Measurements from ENCODE around the gene RGS12. TPM values are rescaled to one million over a fixed set of nuclear protein-coding genes. Genes with fewer than 3 reads are reported as not detected.

Gene RGS12
- polyA plus RNA-seq, 2 of the 4 experiments (the other 2 are of a cell fraction), result 7.4 to 8.9 TPM

GRCh38 chr4:3263876-3264193 is 29.0 kb upstream of the RGS12 start:
- Histone ChIP-seq H3K4me2 (no peak overlapping the region), H3K4me1 (no peaks in the 10 kb centered on the region), H3K9me3 (no peaks in the 10 kb centered on the region), H3K27ac (no peak overlapping the region), H3K4me3 (no peak overlapping the region)
- no peak for DNase-seq (ENCODE audit: low read depth in 1 of 2, low spot score in 1 of 2)
- ChIA-PET POLR2A (no interaction called here), CTCF (no interaction called here)
- FAIRE-seq, result no peak
- 63% methylated on average over 6 of the region's 6 CpGs for WGBS (ENCODE audit: missing lambda C conversion rate)
- no peak for ATAC-seq
- TF ChIP-seq CBX2 (IDR thresholded peaks at IDR 0.05; ENCODE audit: borderline replicate concordance, low read depth) (no peak), CEBPB (IDR thresholded peaks at IDR 0.05) (no peak), PHF8 (IDR thresholded peaks at IDR 0.05; ENCODE audit: borderline replicate concordance, low read depth) (no peak), POLR2AphosphoS2 (conservative IDR thresholded peaks at IDR 0.05; ENCODE audit: low read length) (no peak), HOXA7 (CRISPR knock-in tag; IDR thresholded peaks at IDR 0.05) (no peak), TFCP2L1 (CRISPR knock-in tag; IDR thresholded peaks at IDR 0.05) (no peak), JUN (IDR thresholded peaks at IDR 0.05) (no peak), CHD4 (IDR thresholded peaks at IDR 0.05; ENCODE audit: borderline replicate concordance) (no peak), HMGXB4 (CRISPR knock-in tag; IDR thresholded peaks at IDR 0.05; ENCODE audit: borderline replicate concordance) (no peak), HOXB5 (CRISPR knock-in tag; IDR thresholded peaks at IDR 0.05) (no peak), EP300 (IDR thresholded peaks at IDR 0.05) (no peak), BHLHE40 (IDR thresholded peaks at IDR 0.05; ENCODE audit: low read depth, low read length) (no peak), HEYL (CRISPR knock-in tag; IDR thresholded peaks at IDR 0.05) (no peak), RNF2 (IDR thresholded peaks at IDR 0.05; ENCODE audit: borderline replicate concordance, low read depth) (no peak), MAZ (IDR thresholded peaks at IDR 0.05; ENCODE audit: borderline replicate concordance, low read depth, low read length) (no peak)
- TF ChIP-seq, protein P1, sequence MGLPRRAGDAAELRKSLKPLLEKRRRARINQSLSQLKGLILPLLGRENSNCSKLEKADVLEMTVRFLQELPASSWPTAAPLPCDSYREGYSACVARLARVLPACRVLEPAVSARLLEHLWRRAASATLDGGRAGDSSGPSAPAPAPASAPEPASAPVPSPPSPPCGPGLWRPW (IDR thresholded peaks at IDR 0.05), result no peak
- TF ChIP-seq, protein P2, sequence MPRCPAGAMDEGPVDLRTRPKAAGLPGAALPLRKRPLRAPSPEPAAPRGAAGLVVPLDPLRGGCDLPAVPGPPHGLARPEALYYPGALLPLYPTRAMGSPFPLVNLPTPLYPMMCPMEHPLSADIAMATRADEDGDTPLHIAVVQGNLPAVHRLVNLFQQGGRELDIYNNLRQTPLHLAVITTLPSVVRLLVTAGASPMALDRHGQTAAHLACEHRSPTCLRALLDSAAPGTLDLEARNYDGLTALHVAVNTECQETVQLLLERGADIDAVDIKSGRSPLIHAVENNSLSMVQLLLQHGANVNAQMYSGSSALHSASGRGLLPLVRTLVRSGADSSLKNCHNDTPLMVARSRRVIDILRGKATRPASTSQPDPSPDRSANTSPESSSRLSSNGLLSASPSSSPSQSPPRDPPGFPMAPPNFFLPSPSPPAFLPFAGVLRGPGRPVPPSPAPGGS (IDR thresholded peaks at IDR 0.05), result no peak

GRCh38 chr4:3266076-3266475 is 26.7 kb upstream of the RGS12 start:
- CTCF ChIA-PET, result interaction anchor here (0.6 to 0.7 kb wide), 2 partner anchors 21 to 260 kb away, joined by 3 to 5 read pairs; no protein-coding TSS in a partner anchor
- H3K4me1 ChIP-seq, result no peaks in the 10 kb centered on the region
- 83% methylated on average over 17 of the region's 17 CpGs for WGBS (ENCODE audit: missing lambda C conversion rate)
- no peak for ATAC-seq
- DNase-seq (ENCODE audit: low read depth in 1 of 2, low spot score in 1 of 2), result no peak
- FAIRE-seq, result no peak
- POLR2A ChIA-PET, result no interaction called here
- no peak overlapping the region for H3K27ac ChIP-seq
- TF ChIP-seq ZNF302 (CRISPR knock-in tag; IDR thresholded peaks at IDR 0.05), result no peak
- no peak for TF ChIP-seq CBX8 (IDR thresholded peaks at IDR 0.05)
- no peak for TF ChIP-seq RARB (CRISPR knock-in tag; IDR thresholded peaks at IDR 0.05)
- no peak for TF ChIP-seq KDM5A (IDR thresholded peaks at IDR 0.05)
- no peak for TF ChIP-seq ZFP36 (IDR thresholded peaks at IDR 0.05; ENCODE audit: borderline replicate concordance, partially characterized antibody)
- no peak for TF ChIP-seq NPAS2 (CRISPR knock-in tag; IDR thresholded peaks at IDR 0.05; ENCODE audit: borderline replicate concordance)
- TF ChIP-seq ESRRA (IDR thresholded peaks at IDR 0.05; ENCODE audit: borderline replicate concordance, low read length), result no peak
- no peak for TF ChIP-seq GATA3 (IDR thresholded peaks at IDR 0.05; ENCODE audit: borderline replicate concordance)
- no peak for TF ChIP-seq KDM1A (IDR thresholded peaks at IDR 0.05; ENCODE audit: low read depth)
- no peak for TF ChIP-seq SREBF2 (IDR thresholded peaks at IDR 0.05)
- no peak for TF ChIP-seq CHD4 (IDR thresholded peaks at IDR 0.05; ENCODE audit: borderline replicate concordance)
- no peak for TF ChIP-seq RAD21 (conservative IDR thresholded peaks at IDR 0.05 in 1 of 2, IDR thresholded peaks at IDR 0.05 in 1 of 2)
- TF ChIP-seq NR3C1 (IDR thresholded peaks at IDR 0.05), result no peak
- TF ChIP-seq POLR2AphosphoS2 (conservative IDR thresholded peaks at IDR 0.05; ENCODE audit: low read length), result no peak
- TF ChIP-seq, protein P3, sequence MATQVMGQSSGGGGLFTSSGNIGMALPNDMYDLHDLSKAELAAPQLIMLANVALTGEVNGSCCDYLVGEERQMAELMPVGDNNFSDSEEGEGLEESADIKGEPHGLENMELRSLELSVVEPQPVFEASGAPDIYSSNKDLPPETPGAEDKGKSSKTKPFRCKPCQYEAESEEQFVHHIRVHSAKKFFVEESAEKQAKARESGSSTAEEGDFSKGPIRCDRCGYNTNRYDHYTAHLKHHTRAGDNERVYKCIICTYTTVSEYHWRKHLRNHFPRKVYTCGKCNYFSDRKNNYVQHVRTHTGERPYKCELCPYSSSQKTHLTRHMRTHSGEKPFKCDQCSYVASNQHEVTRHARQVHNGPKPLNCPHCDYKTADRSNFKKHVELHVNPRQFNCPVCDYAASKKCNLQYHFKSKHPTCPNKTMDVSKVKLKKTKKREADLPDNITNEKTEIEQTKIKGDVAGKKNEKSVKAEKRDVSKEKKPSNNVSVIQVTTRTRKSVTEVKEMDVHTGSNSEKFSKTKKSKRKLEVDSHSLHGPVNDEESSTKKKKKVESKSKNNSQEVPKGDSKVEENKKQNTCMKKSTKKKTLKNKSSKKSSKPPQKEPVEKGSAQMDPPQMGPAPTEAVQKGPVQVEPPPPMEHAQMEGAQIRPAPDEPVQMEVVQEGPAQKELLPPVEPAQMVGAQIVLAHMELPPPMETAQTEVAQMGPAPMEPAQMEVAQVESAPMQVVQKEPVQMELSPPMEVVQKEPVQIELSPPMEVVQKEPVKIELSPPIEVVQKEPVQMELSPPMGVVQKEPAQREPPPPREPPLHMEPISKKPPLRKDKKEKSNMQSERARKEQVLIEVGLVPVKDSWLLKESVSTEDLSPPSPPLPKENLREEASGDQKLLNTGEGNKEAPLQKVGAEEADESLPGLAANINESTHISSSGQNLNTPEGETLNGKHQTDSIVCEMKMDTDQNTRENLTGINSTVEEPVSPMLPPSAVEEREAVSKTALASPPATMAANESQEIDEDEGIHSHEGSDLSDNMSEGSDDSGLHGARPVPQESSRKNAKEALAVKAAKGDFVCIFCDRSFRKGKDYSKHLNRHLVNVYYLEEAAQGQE (IDR thresholded peaks at IDR 0.05), result no peak
- no peaks in the 10 kb centered on the region for H3K9me3 ChIP-seq
- no peak overlapping the region for H3K4me2 ChIP-seq
- H3K4me3 ChIP-seq, result no peak overlapping the region

Measured in A549 (cell line).